Choroid plexus epithelial cell (primary cell): ENCODE data around the gene LYST.
"Not testable (repeated sequence)": the region's sequence is repeated elsewhere in the genome, so short reads cannot be mapped to it uniquely, and the experiment has no call there.

Experiments
- DNase-seq: peaks from one replicate; pipeline ENCODE4 v3.0.0-alpha.2; 2010; ENCODE audit warnings: low read depth
- H3K4me3 ChIP-seq: 2 replicates; pipeline ENCODE4 v1.5.1; 2011; ENCODE audit warnings: low read depth, mild to moderate bottlenecking, control low read depth, low read length, moderate library complexity
- TF ChIP-seq, protein P1 (sequence below): conservative IDR thresholded peaks from 2 replicates; pipeline ENCODE4 v1.5.1; 2011; ENCODE audit warnings: low read depth, mild to moderate bottlenecking, control low read depth, inconsistent platforms, low read length, moderate library complexity

The LYST gene

DNA sequence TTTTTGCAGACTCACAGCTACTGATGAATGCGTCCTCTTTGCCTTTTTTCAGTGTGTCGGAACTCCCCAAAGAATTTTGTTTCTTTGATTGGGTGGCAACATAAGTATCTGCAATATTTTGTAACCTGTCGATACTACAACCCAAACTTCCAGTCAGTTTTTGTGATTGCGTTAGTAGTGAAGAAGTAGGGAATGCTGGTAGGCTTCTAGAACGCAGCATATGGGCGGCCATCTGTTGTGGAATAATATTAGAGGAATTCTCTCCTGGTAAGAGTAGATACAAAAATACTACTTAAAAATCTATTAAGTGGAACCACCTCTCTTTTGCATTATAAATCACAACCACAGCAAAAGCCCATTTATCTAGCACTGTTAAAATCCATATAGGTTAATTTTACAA is 107.4 kb downstream of the LYST start:
- no peak for DNase-seq
- TF ChIP-seq, protein P1, sequence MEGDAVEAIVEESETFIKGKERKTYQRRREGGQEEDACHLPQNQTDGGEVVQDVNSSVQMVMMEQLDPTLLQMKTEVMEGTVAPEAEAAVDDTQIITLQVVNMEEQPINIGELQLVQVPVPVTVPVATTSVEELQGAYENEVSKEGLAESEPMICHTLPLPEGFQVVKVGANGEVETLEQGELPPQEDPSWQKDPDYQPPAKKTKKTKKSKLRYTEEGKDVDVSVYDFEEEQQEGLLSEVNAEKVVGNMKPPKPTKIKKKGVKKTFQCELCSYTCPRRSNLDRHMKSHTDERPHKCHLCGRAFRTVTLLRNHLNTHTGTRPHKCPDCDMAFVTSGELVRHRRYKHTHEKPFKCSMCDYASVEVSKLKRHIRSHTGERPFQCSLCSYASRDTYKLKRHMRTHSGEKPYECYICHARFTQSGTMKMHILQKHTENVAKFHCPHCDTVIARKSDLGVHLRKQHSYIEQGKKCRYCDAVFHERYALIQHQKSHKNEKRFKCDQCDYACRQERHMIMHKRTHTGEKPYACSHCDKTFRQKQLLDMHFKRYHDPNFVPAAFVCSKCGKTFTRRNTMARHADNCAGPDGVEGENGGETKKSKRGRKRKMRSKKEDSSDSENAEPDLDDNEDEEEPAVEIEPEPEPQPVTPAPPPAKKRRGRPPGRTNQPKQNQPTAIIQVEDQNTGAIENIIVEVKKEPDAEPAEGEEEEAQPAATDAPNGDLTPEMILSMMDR = no peak
- H3K4me3 ChIP-seq = no peak overlapping the region

DNA sequence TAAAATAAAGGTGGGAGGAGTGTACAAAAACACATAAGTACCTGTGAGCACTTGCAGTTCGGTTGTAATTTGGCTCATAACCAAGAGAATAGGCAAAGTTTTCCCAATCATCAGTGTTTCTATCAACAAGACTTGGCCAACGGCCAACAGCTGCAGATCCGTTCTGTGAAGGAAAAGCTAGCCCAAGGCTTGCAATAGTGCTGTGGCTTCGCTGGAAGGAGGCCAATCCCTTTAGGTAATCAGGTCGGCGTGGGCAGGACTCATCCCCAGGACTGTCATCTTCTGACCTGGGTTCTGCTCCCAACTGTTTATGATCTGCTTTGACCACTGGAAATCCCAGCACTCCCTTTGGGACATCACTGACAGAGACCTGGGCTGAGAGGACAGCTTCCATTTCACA is 107.8 kb downstream of the LYST start:
- TF ChIP-seq, protein P1 = no peak
- peak; percentile 77 for DNase-seq

DNA sequence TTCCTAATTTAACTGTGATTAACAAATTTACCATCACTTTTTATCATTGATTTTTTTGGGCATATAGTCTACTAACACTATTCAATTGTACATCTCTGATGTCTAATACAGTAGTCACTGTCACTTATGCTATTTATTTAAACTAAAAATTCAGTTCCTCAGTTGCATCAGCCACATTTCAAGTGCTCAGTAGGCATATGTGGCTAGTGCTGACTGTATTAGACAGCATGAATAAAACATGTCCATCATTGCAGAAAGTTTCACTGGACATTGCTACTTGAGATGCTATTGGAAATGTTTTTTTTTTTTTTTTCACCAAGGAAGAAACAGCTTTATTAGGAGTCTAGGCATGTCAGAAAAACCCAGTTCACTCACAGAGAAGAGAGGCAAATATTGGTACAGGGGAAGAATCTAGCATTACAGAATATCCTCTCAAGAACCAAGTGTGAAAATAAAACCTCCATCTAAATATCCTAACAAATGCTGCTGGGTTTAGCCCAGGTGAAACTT is 109.1 kb downstream of the LYST start:
- TF ChIP-seq, protein P1 = no peak
- no peak overlapping the region for H3K4me3 ChIP-seq
- DNase-seq = no peak

More for the DNA sequence above, 107.8 kb downstream of the LYST start:
- H3K4me3 ChIP-seq = no peak overlapping the region

DNA sequence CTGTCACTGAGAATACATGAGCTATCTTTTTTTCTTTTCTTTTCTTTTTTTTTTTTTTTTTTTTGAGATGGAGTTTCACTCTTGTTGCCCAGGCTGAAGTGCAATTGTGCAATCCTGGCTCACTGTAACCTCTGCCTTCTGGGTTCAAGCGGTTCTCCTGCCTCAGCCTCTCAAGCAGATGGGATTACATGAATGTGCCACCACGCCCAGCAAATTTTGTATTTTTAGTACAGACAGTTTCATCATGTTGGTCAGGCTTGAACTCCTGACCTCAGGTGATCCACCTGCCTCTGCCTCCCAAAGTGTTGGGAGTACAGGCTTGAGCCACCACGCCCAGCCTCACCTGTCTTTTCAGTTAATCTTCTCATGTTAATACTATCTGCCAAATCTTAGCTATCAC is 112.5 kb downstream of the LYST start:
- not testable (repeated sequence) for H3K4me3 ChIP-seq, DNase-seq

GRCh38 chr1:235749755-235750300 is 116.9 kb downstream of the LYST start:
- no peak overlapping the region for H3K4me3 ChIP-seq
- TF ChIP-seq, protein P1 = no peak
- DNase-seq = no peak

DNA sequence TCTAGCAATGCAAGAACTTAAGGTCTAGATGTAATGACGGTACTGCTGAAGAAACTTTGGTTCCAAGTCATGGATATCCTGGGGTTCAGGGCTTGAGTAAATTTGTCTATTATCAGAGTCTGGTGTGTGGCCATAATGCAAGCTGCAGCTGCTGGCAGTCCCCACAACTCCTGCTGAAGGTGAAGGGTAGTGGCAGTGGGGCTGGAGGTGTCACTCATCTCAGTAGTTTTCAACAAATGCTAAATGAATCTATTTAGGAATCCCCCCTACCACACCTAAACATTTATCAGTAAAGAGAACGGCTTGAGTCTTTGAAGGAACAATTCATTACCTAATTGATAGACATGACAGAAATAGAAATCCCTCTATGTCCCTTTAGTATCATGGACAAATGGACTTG is 118.0 kb downstream of the LYST start:
- DNase-seq = no peak
- H3K4me3 ChIP-seq = no peak overlapping the region
- TF ChIP-seq, protein P1 = no peak

DNA sequence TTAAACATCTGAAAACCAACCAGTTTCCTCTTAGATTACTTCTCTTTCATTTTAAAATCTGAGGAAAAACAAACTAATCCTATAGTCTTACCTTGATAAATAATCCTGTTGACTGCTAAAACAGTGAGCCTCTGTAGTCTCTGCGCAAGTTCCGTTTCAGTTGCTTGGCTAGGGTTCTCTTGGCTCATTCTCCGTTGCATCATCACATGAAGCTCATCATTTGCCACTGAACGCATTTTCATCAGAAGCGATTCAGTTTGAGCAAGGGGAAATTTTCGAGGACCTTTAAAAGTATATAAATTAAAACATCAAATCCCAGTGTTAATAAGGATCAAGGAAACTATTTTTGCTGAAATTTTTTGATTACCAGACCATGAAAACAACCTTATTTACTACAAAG is 120.5 kb downstream of the LYST start:
- TF ChIP-seq, protein P1 = no peak
- no peak for DNase-seq
- no peak overlapping the region for H3K4me3 ChIP-seq
